ENCODE measurements around the gene DAPK2.

- TF ChIP-seq CTCF (IDR thresholded peaks at IDR 0.05): no peak
- no peak for TF ChIP-seq EP300 (IDR thresholded peaks at IDR 0.05)
- TF ChIP-seq POLR2AphosphoS5 (IDR thresholded peaks at IDR 0.05): no peak
Measured at GRCh38 chr15:63928185-63928842, 118.0 kb downstream of the DAPK2 start.
